PFSK-1 (cell line): ENCODE results near the gene RHBDD2.

Experiments
- FOXP2 ChIP-seq: optimal IDR thresholded peaks from 2 replicates; pipeline ENCODE3; 2011; ENCODE audit warnings: borderline replicate concordance, control low read depth, inconsistent platforms; ENCODE audit not compliant: insufficient read depth; ENCODE audit errors: extremely low read length, extremely low read depth
- POLR2AphosphoS5 ChIP-seq: IDR thresholded peaks from 2 replicates; pipeline ENCODE4 v1.6.1; 2012; ENCODE audit warnings: low read depth, mild to moderate bottlenecking, control low read depth, low read length, moderate library complexity
- SIN3A ChIP-seq: IDR thresholded peaks from 2 replicates; pipeline ENCODE4 v1.6.1; 2012; ENCODE audit warnings: mild to moderate bottlenecking, low read length, moderate library complexity, borderline replicate concordance; ENCODE audit not compliant: insufficient read depth
- TAF1 ChIP-seq: IDR thresholded peaks from 2 replicates; pipeline ENCODE4 v1.6.1; 2012; ENCODE audit warnings: low read length, control low read depth, borderline replicate concordance; ENCODE audit not compliant: insufficient read depth
- TF ChIP-seq, protein P1 (sequence below), 2 experiments: IDR thresholded peaks; 2 replicates each; pipeline versions ENCODE4 v1.6.1 to v1.8.0; 2011 to 2012; ENCODE audit warnings: low read depth in 2 of 2, low read length in 2 of 2, control low read depth in 1 of 2, inconsistent platforms in 1 of 2, mild to moderate bottlenecking in 1 of 2, moderate library complexity in 1 of 2; ENCODE audit not compliant: insufficient read depth in 1 of 2

RHBDD2 gene

DNA sequence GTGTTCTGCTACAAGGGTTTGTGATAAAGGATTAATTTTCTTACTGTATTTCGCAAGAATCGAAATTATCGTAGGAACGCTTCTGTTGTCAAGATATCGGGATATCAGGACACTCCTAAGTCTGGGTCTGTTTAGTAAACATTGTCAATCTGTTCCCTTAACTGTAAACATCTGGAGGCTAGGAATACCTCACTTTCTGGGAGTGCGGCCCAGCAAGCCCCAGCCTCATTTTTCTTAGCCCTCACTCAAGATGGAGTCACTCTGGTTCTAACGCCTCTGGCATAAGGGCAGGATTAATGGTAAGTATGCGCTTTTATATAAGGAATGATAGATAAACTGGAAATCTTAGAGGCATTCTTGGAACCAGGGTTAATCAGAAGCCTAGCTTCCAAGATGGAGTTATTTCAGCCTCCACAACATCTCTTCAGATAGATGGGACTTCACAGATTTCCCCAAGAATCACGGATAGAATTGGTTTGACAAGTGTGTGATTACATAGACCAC is 35.2 kb upstream of the RHBDD2 start:
- TF ChIP-seq SIN3A: no peak
- no peak for TF ChIP-seq FOXP2
- no peak for TF ChIP-seq TAF1
- TF ChIP-seq POLR2AphosphoS5: no peak
- TF ChIP-seq, protein P1, sequence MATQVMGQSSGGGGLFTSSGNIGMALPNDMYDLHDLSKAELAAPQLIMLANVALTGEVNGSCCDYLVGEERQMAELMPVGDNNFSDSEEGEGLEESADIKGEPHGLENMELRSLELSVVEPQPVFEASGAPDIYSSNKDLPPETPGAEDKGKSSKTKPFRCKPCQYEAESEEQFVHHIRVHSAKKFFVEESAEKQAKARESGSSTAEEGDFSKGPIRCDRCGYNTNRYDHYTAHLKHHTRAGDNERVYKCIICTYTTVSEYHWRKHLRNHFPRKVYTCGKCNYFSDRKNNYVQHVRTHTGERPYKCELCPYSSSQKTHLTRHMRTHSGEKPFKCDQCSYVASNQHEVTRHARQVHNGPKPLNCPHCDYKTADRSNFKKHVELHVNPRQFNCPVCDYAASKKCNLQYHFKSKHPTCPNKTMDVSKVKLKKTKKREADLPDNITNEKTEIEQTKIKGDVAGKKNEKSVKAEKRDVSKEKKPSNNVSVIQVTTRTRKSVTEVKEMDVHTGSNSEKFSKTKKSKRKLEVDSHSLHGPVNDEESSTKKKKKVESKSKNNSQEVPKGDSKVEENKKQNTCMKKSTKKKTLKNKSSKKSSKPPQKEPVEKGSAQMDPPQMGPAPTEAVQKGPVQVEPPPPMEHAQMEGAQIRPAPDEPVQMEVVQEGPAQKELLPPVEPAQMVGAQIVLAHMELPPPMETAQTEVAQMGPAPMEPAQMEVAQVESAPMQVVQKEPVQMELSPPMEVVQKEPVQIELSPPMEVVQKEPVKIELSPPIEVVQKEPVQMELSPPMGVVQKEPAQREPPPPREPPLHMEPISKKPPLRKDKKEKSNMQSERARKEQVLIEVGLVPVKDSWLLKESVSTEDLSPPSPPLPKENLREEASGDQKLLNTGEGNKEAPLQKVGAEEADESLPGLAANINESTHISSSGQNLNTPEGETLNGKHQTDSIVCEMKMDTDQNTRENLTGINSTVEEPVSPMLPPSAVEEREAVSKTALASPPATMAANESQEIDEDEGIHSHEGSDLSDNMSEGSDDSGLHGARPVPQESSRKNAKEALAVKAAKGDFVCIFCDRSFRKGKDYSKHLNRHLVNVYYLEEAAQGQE (IDR thresholded peaks at IDR 0.05; ENCODE audit: insufficient read depth in 1 of 2, low read depth in 2 of 2, low read length in 2 of 2): no peak

DNA sequence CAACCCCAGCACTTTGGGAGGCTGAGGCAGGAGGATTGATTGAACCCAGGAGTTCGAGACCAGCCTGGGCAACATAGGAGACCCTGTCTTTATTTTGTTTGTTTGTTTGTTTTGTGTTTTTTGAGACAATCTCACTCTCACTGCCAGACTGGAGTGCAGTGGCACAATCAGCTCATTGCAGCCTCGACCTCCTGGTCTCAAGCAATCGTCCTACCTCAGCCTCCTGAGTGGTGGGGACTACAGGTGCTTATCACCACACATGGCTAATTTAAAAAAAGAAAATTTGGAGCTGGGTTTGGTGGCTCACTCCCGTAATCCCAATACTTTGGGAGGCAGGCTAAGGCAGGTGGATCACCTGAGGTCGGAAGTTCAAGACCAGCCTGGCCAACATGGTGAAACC is 34.7 kb upstream of the RHBDD2 start:
- no peak for TF ChIP-seq POLR2AphosphoS5
- TF ChIP-seq, protein P1 (IDR thresholded peaks at IDR 0.05; ENCODE audit: insufficient read depth in 1 of 2, low read depth in 2 of 2, low read length in 2 of 2): no peak
- TF ChIP-seq FOXP2: no peak
- TF ChIP-seq SIN3A: no peak
- TF ChIP-seq TAF1: no peak

DNA sequence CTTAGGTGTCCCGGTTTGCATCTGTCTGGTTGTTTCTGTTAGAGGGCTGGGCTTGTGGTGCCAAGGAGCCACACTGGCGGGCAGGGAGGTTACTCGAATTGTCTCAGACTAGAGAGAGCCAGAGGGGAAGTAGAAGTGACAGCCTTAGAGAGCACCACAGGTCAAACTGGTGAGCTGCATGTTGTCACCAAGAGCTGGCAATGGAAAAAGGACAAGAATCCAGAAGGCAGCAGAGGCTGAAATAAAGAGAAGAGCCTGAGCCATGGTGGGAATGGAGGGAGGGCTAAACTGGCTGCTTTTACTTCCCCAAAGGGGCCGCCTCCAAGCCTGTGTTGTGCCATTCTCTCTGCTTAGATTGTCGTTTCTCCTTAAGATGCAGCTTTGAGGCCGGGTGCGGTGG is 31.1 kb upstream of the RHBDD2 start:
- TF ChIP-seq POLR2AphosphoS5: no peak
- TF ChIP-seq SIN3A: no peak
- TF ChIP-seq, protein P1 (IDR thresholded peaks at IDR 0.05; ENCODE audit: insufficient read depth in 1 of 2, low read depth in 2 of 2, low read length in 2 of 2): no peak
- no peak for TF ChIP-seq FOXP2
- TF ChIP-seq TAF1: no peak

DNA sequence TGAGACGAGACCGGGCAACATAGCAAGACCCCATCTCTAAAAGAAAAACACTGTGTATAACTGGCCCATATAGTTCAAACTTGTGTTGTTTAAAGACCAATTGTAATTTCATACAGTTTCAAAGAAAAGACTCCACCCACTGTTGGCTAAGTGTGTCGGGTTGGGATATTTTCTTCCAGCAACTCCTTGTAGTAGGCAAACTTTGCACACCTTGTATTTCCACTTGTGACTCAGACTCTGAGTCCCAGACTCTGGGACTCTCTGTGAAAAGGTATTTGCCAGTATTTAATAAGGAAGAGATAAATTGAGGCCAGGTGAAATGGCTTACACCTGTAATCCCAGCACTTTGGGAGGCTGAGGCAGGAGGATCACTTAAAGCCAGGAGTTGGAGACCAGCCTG is 29.3 kb upstream of the RHBDD2 start:
- TF ChIP-seq, protein P1 (IDR thresholded peaks at IDR 0.05; ENCODE audit: insufficient read depth in 1 of 2, low read depth in 2 of 2, low read length in 2 of 2): no peak
- no peak for TF ChIP-seq FOXP2
- TF ChIP-seq SIN3A: no peak
- TF ChIP-seq POLR2AphosphoS5: no peak
- TF ChIP-seq TAF1: no peak

DNA sequence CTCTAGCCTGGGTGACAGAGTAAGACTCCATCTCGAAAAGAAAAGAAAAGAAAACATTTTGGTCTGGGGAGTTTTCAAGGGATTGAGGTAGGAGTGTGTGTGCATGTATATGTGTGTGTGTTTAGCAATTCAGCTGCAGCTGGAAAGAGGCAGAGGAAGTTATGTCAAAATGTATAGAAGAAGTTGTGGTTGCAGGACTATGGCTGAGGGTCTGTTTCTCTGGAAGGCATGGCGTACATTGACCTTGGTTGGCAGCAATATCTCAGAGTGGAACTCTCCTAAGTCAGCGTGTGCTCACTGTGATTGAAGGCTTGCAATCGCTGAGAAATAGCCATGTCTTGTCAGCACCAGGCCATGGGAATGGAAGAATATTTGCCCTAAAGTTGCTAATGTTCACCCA is 28.6 kb upstream of the RHBDD2 start:
- TF ChIP-seq POLR2AphosphoS5 (no peak), FOXP2 (no peak)
- TF ChIP-seq, protein P1 (IDR thresholded peaks at IDR 0.05; ENCODE audit: insufficient read depth in 1 of 2, low read depth in 2 of 2, low read length in 2 of 2): no peak
